ENCODE results near the gene ROBO1. TPM values are rescaled to one million over a fixed set of nuclear protein-coding genes. Genes with fewer than 3 reads are reported as not detected.

The ROBO1 gene
- total RNA-seq, 1 experiment from 2014 or later = 32.2 TPM

- H3K9me3 Mint-ChIP-seq (ENCODE audit: unreplicated experiment) = no peaks in the 10 kb centered on the region
- ChIA-PET POLR2A (no interaction called here), CTCF (no interaction called here)
- H3K36me3 Mint-ChIP-seq (ENCODE audit: insufficient read depth, unreplicated experiment) = no peaks in the 10 kb centered on the region
- no peak overlapping the region for H3K4me3 Mint-ChIP-seq (ENCODE audit: unreplicated experiment)
- TF ChIP-seq, protein P1, sequence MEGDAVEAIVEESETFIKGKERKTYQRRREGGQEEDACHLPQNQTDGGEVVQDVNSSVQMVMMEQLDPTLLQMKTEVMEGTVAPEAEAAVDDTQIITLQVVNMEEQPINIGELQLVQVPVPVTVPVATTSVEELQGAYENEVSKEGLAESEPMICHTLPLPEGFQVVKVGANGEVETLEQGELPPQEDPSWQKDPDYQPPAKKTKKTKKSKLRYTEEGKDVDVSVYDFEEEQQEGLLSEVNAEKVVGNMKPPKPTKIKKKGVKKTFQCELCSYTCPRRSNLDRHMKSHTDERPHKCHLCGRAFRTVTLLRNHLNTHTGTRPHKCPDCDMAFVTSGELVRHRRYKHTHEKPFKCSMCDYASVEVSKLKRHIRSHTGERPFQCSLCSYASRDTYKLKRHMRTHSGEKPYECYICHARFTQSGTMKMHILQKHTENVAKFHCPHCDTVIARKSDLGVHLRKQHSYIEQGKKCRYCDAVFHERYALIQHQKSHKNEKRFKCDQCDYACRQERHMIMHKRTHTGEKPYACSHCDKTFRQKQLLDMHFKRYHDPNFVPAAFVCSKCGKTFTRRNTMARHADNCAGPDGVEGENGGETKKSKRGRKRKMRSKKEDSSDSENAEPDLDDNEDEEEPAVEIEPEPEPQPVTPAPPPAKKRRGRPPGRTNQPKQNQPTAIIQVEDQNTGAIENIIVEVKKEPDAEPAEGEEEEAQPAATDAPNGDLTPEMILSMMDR (IDR thresholded peaks at IDR 0.05; ENCODE audit: unreplicated experiment) = no peak
- H3K4me1 Mint-ChIP-seq (ENCODE audit: insufficient read depth, unreplicated experiment) = no peaks in the 10 kb centered on the region
- no TSS peak for BruUV-seq (replicated peaks)
- peaks cover 41% of the 10 kb centered on the region for H3K27me3 Mint-ChIP-seq (ENCODE audit: insufficient read depth, unreplicated experiment)
- intact Hi-C loops (cut with micrococcal nuclease) = loop anchor here (10.0 kb wide), 1 partner anchor 61 kb away; no protein-coding TSS in a partner anchor
- H3K27ac Mint-ChIP-seq (ENCODE audit: low read depth, unreplicated experiment) = no peak overlapping the region
- no peak for DNase-seq (ENCODE audit: unreplicated experiment)
Measured at GRCh38 chr3:79586232-79586631, 181.6 kb downstream of the ROBO1 start.

- H3K4me3 Mint-ChIP-seq (ENCODE audit: unreplicated experiment) = no peak overlapping the region
- intact Hi-C loops (cut with micrococcal nuclease) = no loop called here
- no peaks in the 10 kb centered on the region for H3K36me3 Mint-ChIP-seq (ENCODE audit: insufficient read depth, unreplicated experiment)
- H3K4me1 Mint-ChIP-seq (ENCODE audit: insufficient read depth, unreplicated experiment) = no peaks in the 10 kb centered on the region
- no peak for DNase-seq (ENCODE audit: unreplicated experiment)
- POLR2A ChIA-PET = no interaction called here
- no peak overlapping the region for H3K27ac Mint-ChIP-seq (ENCODE audit: low read depth, unreplicated experiment)
- CTCF ChIA-PET = no interaction called here
- H3K9me3 Mint-ChIP-seq (ENCODE audit: unreplicated experiment) = no peaks in the 10 kb centered on the region
- peaks cover 21% of the 10 kb centered on the region for H3K27me3 Mint-ChIP-seq (ENCODE audit: insufficient read depth, unreplicated experiment)
- no TSS peak for BruUV-seq (replicated peaks)
- TF ChIP-seq, protein P1 (IDR thresholded peaks at IDR 0.05; ENCODE audit: unreplicated experiment) = no peak
Measured at GRCh38 chr3:79572930-79573329, 194.9 kb downstream of the ROBO1 start.

GRCh38 chr3:79568938-79569337 lies 198.9 kb downstream of the ROBO1 start:
- no TSS peak for BruUV-seq (replicated peaks)
- Mint-ChIP-seq H3K27ac (ENCODE audit: low read depth, unreplicated experiment) (no peak overlapping the region), H3K4me3 (ENCODE audit: unreplicated experiment) (no peak overlapping the region), H3K36me3 (ENCODE audit: insufficient read depth, unreplicated experiment) (no peaks in the 10 kb centered on the region), H3K27me3 (ENCODE audit: insufficient read depth, unreplicated experiment) (peaks cover 31% of the 10 kb centered on the region), H3K9me3 (ENCODE audit: unreplicated experiment) (peaks cover 8% of the 10 kb centered on the region), H3K4me1 (ENCODE audit: insufficient read depth, unreplicated experiment) (no peaks in the 10 kb centered on the region)
- TF ChIP-seq, protein P1 (IDR thresholded peaks at IDR 0.05; ENCODE audit: unreplicated experiment) = no peak
- no peak for DNase-seq (ENCODE audit: unreplicated experiment)
- ChIA-PET POLR2A (interaction anchor here (0.7 to 1.2 kb wide), 2 partner anchors 10 to 106 kb away, joined by 4 read pairs; no protein-coding TSS in a partner anchor), CTCF (interaction anchor here (0.7 to 1.0 kb wide), 3 partner anchors 10 to 69 kb away, joined by 3 to 5 read pairs (median 4); no protein-coding TSS in a partner anchor)
- intact Hi-C loops (cut with micrococcal nuclease) = no loop called here

DNA sequence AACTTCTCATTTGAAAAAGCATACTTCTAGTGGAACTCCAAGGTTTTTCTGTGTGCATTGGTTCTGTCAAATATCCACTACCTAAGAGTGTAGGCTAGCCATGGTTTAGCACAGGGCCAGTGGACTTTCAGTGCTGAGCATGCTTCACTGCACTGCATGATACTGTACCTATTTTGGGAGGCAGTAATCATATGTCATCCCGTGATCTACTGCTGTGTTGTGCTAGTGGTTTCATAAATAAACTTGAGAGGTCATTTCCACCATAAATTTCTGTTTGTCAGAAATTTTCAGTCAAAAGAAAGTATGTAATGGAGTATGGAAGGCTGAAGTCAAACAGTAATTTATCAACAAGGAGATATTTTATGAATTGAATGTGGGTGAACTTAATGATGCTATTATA lies 203.6 kb downstream of the ROBO1 start:
- no TSS peak for BruUV-seq (replicated peaks)
- TF ChIP-seq, protein P1 (IDR thresholded peaks at IDR 0.05; ENCODE audit: unreplicated experiment) = no peak
- H3K4me1 Mint-ChIP-seq (ENCODE audit: insufficient read depth, unreplicated experiment) = no peaks in the 10 kb centered on the region

More for the DNA sequence above, 203.6 kb downstream of the ROBO1 start:
- Mint-ChIP-seq H3K4me3 (ENCODE audit: unreplicated experiment) (no peak overlapping the region), H3K36me3 (ENCODE audit: insufficient read depth, unreplicated experiment) (peaks cover 5% of the 10 kb centered on the region), H3K27me3 (ENCODE audit: insufficient read depth, unreplicated experiment) (peaks cover 61% of the 10 kb centered on the region), H3K9me3 (ENCODE audit: unreplicated experiment) (peaks cover 8% of the 10 kb centered on the region), H3K27ac (ENCODE audit: low read depth, unreplicated experiment) (no peak overlapping the region)
- ChIA-PET POLR2A (interaction anchor here (0.6 kb wide), 1 partner anchor 146 kb away, joined by 3 read pairs; no protein-coding TSS in a partner anchor), CTCF (no interaction called here)
- DNase-seq (ENCODE audit: unreplicated experiment) = no peak
- intact Hi-C loops (cut with micrococcal nuclease) = no loop called here

Data from MCF 10A (cell line).